HG03460 (cell line): Measurements from ENCODE around the gene OXCT1.

Experiments used
- ATAC-seq: cut with Tn5 transposase; IDR thresholded peaks from one replicate; pipeline ENCODE4 v1.9.1; 2021; ENCODE audit not compliant: unreplicated experiment

OXCT1 gene

GRCh38 chr5:41869724-41870626, at the start of gene OXCT1:
OXCT1 (minus strand) TSS chr5:41870425; CDS start chr5:41870358, 67 bp downstream.
- peak; percentile 89 for ATAC-seq

GRCh38 chr5:41918105-41918504, 47.9 kb upstream of the OXCT1 start:
- peak; percentile 43 for ATAC-seq

- no peak for ATAC-seq
Measured at GRCh38 chr5:41908374-41909079, 38.3 kb upstream of the OXCT1 start.

- no peak for ATAC-seq
Measured at GRCh38 chr5:41906151-41906550, 35.9 kb upstream of the OXCT1 start.

GRCh38 chr5:41903892-41904799, 33.9 kb upstream of the OXCT1 start, which contains the start of gene RIMOC1:
RIMOC1 (plus strand) TSS chr5:41904344; CDS start chr5:41904368, 24 bp downstream.
- peak; percentile 99 for ATAC-seq

GRCh38 chr5:41903382-41903891, 33.2 kb upstream of the OXCT1 start:
- no peak for ATAC-seq

- ATAC-seq: no peak
Measured at GRCh38 chr5:41896230-41896629, 26.0 kb upstream of the OXCT1 start.

GRCh38 chr5:41893074-41893851, 23.0 kb upstream of the OXCT1 start:
- ATAC-seq: no peak

- ATAC-seq: no peak
Measured at GRCh38 chr5:41892031-41892430, 21.8 kb upstream of the OXCT1 start.

- no peak for ATAC-seq
Measured at GRCh38 chr5:41891066-41891707, 21.0 kb upstream of the OXCT1 start.

GRCh38 chr5:41885286-41885685, 15.1 kb upstream of the OXCT1 start:
- no peak for ATAC-seq

GRCh38 chr5:41883936-41884335, 13.7 kb upstream of the OXCT1 start:
- no peak for ATAC-seq

GRCh38 chr5:41883243-41883642, 13.0 kb upstream of the OXCT1 start:
- no peak for ATAC-seq

GRCh38 chr5:41882765-41883164, 12.5 kb upstream of the OXCT1 start:
- ATAC-seq: no peak

GRCh38 chr5:41878643-41879478, 8.6 kb upstream of the OXCT1 start:
- ATAC-seq: peak; percentile 53

GRCh38 chr5:41878173-41878572, 7.9 kb upstream of the OXCT1 start:
- ATAC-seq: peak; percentile 45

- ATAC-seq: no peak
Measured at GRCh38 chr5:41877408-41877807, 7.2 kb upstream of the OXCT1 start.

GRCh38 chr5:41876678-41877077, 6.5 kb upstream of the OXCT1 start:
- ATAC-seq: no peak

GRCh38 chr5:41875121-41875520, 4.9 kb upstream of the OXCT1 start:
- ATAC-seq: no peak
